Measurements from ENCODE around the gene SRPX. TPM values are rescaled to one million over a fixed set of nuclear protein-coding genes. Genes with fewer than 3 reads are reported as not detected.
A peak's percentile ranks its signal among the peaks of the same experiment; 100 is the strongest.

Gene SRPX
- total RNA-seq, 1 donor from 2014 or later: 139 TPM

DNA sequence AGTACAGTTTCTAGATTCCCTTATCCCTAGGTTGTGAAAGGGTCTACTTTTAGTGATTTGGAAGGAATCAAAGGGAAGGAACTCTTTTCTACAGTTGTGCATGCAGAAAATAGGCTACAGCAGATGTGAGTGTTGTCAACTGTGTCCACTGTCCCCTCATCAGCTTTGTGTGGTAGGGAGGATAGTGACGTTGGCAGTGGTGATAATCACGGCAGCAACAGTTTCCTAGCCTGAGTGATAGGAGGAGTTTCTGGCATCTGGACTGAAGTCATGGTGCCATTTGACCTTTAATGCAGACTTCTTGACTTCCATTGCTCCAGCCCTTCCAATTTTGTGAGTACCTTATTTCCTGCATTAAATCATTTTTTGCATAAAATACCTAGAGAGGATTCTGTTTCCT lies 39.3 kb downstream of the SRPX start:
- Histone ChIP-seq H3K36me3 (no peaks in the 10 kb centered on the region), H3K4me1 (no peaks in the 10 kb centered on the region), H3K4me3 (no peak overlapping the region), H3K27ac (no peak overlapping the region), H3K9me3 (peaks cover 0 to 4% of the 10 kb centered on the region in 2 donors), H3K27me3 (no peaks in the 10 kb centered on the region)
- no peak for DNase-seq (ENCODE audit: low spot score in 2 of 2)
- TF ChIP-seq, protein P1, sequence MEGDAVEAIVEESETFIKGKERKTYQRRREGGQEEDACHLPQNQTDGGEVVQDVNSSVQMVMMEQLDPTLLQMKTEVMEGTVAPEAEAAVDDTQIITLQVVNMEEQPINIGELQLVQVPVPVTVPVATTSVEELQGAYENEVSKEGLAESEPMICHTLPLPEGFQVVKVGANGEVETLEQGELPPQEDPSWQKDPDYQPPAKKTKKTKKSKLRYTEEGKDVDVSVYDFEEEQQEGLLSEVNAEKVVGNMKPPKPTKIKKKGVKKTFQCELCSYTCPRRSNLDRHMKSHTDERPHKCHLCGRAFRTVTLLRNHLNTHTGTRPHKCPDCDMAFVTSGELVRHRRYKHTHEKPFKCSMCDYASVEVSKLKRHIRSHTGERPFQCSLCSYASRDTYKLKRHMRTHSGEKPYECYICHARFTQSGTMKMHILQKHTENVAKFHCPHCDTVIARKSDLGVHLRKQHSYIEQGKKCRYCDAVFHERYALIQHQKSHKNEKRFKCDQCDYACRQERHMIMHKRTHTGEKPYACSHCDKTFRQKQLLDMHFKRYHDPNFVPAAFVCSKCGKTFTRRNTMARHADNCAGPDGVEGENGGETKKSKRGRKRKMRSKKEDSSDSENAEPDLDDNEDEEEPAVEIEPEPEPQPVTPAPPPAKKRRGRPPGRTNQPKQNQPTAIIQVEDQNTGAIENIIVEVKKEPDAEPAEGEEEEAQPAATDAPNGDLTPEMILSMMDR (IDR thresholded peaks at IDR 0.05): no peak
- intact Hi-C loops (cut with DNase I): no loop called here

DNA sequence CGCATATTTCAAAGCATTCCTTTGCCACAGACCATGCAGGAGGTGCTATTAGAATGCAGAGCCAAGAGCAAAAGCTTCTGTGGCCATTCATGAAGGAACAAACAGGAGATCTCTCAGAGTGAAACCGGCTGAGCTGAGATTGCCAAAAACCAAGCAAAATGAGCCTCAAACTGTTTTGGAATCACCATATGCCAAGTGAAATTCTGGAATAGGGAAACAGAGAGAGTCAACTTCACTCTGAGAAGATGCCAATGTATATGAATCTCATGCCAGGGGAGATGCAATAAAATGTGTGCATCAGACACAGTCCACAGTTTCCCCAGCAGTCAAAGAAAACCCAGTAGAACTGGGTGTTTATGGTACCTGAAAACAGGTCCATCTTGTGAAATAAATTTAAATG lies 42.3 kb downstream of the SRPX start:
- Histone ChIP-seq H3K36me3 (no peaks in the 10 kb centered on the region), H3K27me3 (no peaks in the 10 kb centered on the region), H3K4me1 (no peaks in the 10 kb centered on the region), H3K27ac (no peak overlapping the region), H3K4me3 (no peak overlapping the region), H3K9me3 (no peaks in the 10 kb centered on the region)
- intact Hi-C loops (cut with DNase I): no loop called here
- TF ChIP-seq, protein P1 (IDR thresholded peaks at IDR 0.05): no peak
- DNase-seq (ENCODE audit: low spot score in 2 of 2): no peak

DNA sequence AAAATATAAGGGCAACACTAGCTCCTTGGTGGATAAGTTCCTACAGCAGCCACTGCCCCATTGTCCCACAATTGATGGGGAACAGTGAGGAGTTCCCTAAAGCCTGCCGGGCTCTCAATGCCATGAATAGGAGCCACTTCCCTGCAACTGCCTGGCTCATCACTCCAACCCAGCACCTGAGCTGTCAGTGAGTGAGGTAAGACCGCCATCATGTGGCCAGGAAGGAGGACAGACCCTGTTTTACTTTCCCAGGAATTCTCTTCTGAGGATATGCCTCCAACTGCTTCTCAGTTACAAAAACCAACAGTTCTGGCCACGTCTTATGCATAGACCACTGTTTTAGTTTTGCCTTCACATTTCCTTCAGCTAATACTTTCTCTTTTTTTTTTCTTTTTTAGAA lies 45.5 kb downstream of the SRPX start:
- no peak overlapping the region for H3K4me3 ChIP-seq
- H3K9me3 ChIP-seq: no peaks in the 10 kb centered on the region
- TF ChIP-seq, protein P1 (IDR thresholded peaks at IDR 0.05): peak in 1 of 3 experiments; percentile 26
- H3K27ac ChIP-seq: no peak overlapping the region
- H3K36me3 ChIP-seq: no peaks in the 10 kb centered on the region
- no peak for DNase-seq (ENCODE audit: low spot score in 2 of 2)
- H3K27me3 ChIP-seq: no peaks in the 10 kb centered on the region
- no peaks in the 10 kb centered on the region for H3K4me1 ChIP-seq
- intact Hi-C loops (cut with DNase I): no loop called here

DNA sequence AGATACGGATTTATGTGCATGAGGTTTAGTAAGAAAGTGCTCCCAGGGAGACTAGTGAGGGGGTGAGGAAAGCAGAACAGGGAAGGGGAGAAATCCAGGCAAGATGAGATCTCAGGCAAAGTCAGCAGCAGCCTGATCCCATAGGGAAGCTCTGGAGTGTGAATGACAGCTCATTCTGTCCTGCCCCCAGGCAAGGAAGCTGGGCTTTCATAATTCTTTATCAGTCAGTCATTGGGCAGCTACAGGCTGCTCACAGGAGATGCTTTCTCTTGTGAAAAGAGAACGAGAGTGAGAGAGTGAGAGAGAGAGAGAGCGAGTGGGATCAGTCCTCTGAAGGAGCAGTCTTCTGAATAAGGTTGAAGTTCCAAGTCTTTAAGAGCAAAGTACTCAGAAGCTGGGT lies 48.1 kb downstream of the SRPX start:
- Histone ChIP-seq H3K27ac (no peak overlapping the region), H3K4me3 (no peak overlapping the region), H3K36me3 (no peaks in the 10 kb centered on the region), H3K4me1 (no peaks in the 10 kb centered on the region), H3K9me3 (no peaks in the 10 kb centered on the region), H3K27me3 (no peaks in the 10 kb centered on the region)
- intact Hi-C loops (cut with DNase I): no loop called here
- no peak for DNase-seq (ENCODE audit: low spot score in 2 of 2)
- TF ChIP-seq, protein P1 (IDR thresholded peaks at IDR 0.05): no peak

DNA sequence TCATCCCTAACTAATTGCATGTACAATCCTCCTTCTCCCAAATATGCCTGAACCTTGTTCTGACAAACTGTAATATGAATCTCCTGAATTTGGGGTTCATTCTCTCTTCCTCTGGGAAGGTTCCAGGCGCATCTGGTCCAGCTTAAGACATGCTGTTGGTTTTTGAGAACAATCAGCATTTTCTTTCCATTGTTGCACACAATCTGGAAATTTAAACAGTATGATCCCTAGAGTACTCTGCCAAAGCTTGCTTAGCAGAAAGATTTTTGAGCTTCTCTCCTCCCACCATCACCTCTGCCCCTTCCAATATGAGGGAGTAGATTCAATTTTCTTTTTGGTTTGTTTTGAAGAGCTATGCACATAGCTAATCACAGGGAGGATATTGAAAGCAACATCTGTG lies 50.1 kb downstream of the SRPX start:
- Histone ChIP-seq H3K4me1 (no peaks in the 10 kb centered on the region), H3K9me3 (no peaks in the 10 kb centered on the region), H3K36me3 (no peaks in the 10 kb centered on the region), H3K4me3 (no peak overlapping the region), H3K27me3 (no peaks in the 10 kb centered on the region), H3K27ac (no peak overlapping the region)
- DNase-seq (ENCODE audit: low spot score in 2 of 2): no peak
- intact Hi-C loops (cut with DNase I): no loop called here
- TF ChIP-seq, protein P1 (IDR thresholded peaks at IDR 0.05): no peak

DNA sequence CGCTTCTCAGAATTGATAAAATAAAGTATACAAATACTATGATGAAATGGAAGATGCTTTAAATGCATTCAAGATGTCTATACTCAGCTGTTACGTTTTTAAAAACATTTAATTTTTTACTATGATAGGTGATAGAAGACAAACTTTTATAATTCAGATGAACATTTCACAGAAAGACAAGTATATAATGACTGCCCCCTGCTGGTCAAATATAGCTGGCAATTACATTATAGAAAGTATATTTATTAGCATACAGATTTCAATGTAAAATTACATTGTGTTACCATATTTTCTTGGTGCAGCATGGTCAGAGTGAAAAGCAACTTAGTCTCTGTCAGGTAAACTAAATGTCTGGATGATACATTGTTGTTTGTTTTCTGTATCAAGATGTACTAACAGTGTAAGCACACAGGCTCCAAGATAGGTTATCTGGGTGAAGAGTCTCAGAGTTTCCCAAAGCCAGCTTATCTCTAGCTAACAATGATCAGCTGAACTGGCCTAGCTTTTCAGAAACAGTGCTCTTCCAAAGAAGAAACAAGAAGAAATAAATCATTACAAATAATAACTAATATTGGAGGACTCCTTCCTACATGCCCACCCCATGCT lies 54.1 kb downstream of the SRPX start:
- no peaks in the 10 kb centered on the region for H3K4me1 ChIP-seq
- DNase-seq (ENCODE audit: low spot score in 2 of 2): no peak
- H3K27ac ChIP-seq: no peak overlapping the region
- H3K9me3 ChIP-seq: no peaks in the 10 kb centered on the region
- H3K36me3 ChIP-seq: no peaks in the 10 kb centered on the region
- intact Hi-C loops (cut with DNase I): loop anchor here (5.0 to 10.0 kb wide), 3 partner anchors 161 to 422 kb away; partner anchors contain the start of gene RPGR
- H3K27me3 ChIP-seq: no peaks in the 10 kb centered on the region
- TF ChIP-seq, protein P1 (IDR thresholded peaks at IDR 0.05): peak in 2 of 3 experiments; percentile 38 to 54
- no peak overlapping the region for H3K4me3 ChIP-seq

Measured in ascending aorta (tissue), 2 donors.